Naive B cell (primary cell): ENCODE measurements around the gene GMDS. TPM values are rescaled to one million over a fixed set of nuclear protein-coding genes. Genes with fewer than 3 reads are reported as not detected.
A peak's percentile ranks its signal among the peaks of the same experiment; 100 is the strongest.

ENCODE experiments used
- ATAC-seq, 2 donors: fragments of 150-1000 bp; cut with Tn5 transposase; 2 replicates each; pipeline ENCODE4 v1.10.0; 2021; ENCODE audit warnings: low read depth in 2 of 2, mild to moderate bottlenecking in 2 of 2, moderate library complexity in 2 of 2
- DNase-seq: peaks from one replicate; pipeline ENCODE4 v3.0.0; 2022
- H3K27ac Mint-ChIP-seq, 6 donors: one replicate each; pipeline ENCODE4 v1.8.0; 2020 to 2022; ENCODE audit warnings: mild to moderate bottlenecking in 6 of 6, mixed read lengths in 6 of 6, moderate library complexity in 5 of 6, inconsistent platforms in 2 of 6
- H3K27me3 Mint-ChIP-seq, 3 donors: one replicate each; pipeline ENCODE4 v1.8.0; 2021 to 2022; ENCODE audit warnings: mixed read lengths in 3 of 3, mild to moderate bottlenecking in 1 of 3
- H3K36me3 Mint-ChIP-seq, 2 donors: one replicate each; pipeline ENCODE4 v1.8.0; 2020 to 2022; ENCODE audit warnings: mixed read lengths in 2 of 2, inconsistent platforms in 1 of 2, mild to moderate bottlenecking in 1 of 2
- H3K4me1 Mint-ChIP-seq, 3 donors: one replicate each; pipeline ENCODE4 v1.8.0; 2020 to 2022; ENCODE audit warnings: mixed read lengths in 3 of 3, inconsistent platforms in 1 of 3, mild to moderate bottlenecking in 1 of 3, moderate library complexity in 1 of 3
- H3K4me3 Mint-ChIP-seq, 8 donors: one replicate each; pipeline ENCODE4 v1.8.0; 2020 to 2022; ENCODE audit warnings: mild to moderate bottlenecking in 8 of 8, mixed read lengths in 8 of 8, moderate library complexity in 8 of 8, inconsistent platforms in 2 of 8
- H3K9me3 Mint-ChIP-seq, 7 donors: one replicate each; pipeline ENCODE4 v1.8.0; 2020 to 2022; ENCODE audit warnings: mixed read lengths in 7 of 7, mild to moderate bottlenecking in 5 of 7, inconsistent platforms in 2 of 7, moderate library complexity in 1 of 7
- polyA plus RNA-seq, 6 donors: library from polyadenylated mRNA; unstranded; fragments of 300-500 nt; fragmentation: Illumina TruSeq; gene quantifications; one replicate each; pipeline ENCODE4 v1.2.3, GENCODE V29; 2021; ENCODE audit warnings: low read depth in 6 of 6

The GMDS gene
- polyA plus RNA-seq, 6 donors from 2014 or later = 12.7 to 23.3 (median 14.7) TPM

DNA sequence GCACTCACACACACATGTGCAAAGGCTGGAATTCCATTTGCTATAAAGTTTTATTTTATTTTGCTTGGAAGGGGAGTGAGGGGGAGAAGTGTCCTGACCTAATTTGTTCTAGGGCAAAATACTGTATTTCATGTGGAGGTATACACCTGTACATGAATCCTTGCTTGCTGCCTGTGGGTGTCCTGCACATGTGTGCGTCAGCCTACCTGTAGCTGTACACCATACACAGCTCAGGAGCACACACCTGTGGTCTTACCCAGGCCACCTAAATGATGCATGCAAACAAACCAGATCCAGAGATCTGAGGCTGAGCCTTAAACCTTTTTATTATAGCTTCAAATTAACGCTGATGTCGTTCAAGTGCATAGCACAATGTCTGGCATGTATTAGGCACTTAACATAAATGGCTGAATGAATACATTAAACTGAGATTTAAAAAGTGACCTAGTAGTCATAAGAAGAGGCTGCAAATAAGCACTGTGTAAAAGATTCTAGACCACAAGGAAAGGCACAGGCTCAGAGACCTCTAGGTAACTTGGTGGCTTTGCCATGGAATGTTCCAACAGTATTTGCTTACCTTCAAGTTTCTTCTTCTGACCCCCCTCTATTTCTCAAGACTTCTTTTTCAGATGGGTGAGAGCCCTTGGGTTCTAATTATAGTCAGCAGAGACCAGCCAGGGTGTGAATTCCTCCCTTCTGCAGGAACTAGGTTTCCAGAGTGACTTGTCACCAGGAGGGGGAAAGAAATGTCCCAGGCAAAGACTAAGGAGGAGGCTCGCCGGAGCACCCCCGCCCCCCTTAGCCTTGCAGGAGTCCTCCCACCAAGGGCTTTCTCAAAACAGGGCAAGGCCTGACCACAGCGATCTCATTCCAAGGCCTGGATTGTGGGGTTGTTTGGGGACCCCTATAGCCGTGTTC lies 622.3 kb downstream of the GMDS start:
- Mint-ChIP-seq H3K4me1 (peaks cover 18 to 23% (median 23%) of the 10 kb centered on the region in 3 donors), H3K27me3 (peaks cover 55 to 78% (median 71%) of the 10 kb centered on the region in 3 donors), H3K36me3 (peaks cover 5 to 16% of the 10 kb centered on the region in 2 donors)

DNA sequence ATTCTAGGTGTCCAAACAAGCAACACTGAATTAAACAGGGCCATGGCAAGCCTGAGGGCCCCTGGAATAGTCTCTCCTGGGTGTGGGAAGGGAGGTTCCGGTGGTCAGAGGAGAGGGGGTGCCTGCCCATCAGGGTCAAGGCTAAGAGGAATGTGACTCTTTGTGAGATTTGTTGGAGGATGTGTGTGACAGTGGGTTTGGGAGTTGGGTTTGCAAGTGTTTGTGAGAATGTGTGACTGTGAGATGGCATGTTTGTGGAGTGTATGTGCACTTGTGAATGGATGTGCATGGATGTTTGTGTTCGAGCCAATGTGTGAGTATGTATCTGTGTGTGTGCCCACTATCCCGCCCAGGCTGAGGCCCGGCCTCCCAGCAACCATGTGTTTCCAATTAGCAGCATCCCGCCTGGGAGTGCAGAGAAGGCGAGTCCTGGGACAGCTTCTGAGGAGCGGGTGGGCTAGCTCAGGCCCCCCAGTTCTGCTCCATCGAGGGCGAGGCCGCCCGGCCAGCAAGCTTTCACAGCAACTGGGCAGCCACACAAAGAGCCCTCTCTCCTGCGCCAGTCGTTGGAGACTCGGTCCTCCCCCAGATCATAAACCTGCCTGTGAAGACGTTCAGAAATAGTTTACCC lies 623.1 kb downstream of the GMDS start:
- ATAC-seq (no peak), DNase-seq (no peak)
- peaks cover 0 to 3% (median 0%) of the 10 kb centered on the region in 7 donors for H3K9me3 Mint-ChIP-seq
- H3K27ac Mint-ChIP-seq = no peak overlapping the region
- H3K4me1 Mint-ChIP-seq = peaks cover 18 to 23% (median 23%) of the 10 kb centered on the region in 3 donors
- peaks cover 5 to 18% of the 10 kb centered on the region in 2 donors for H3K36me3 Mint-ChIP-seq
- H3K4me3 Mint-ChIP-seq = peak overlapping the region in 1 of 8 donors; percentile 64
- peaks cover 55 to 79% (median 73%) of the 10 kb centered on the region in 3 donors for H3K27me3 Mint-ChIP-seq

More for the DNA sequence above, 622.3 kb downstream of the GMDS start:
- Mint-ChIP-seq H3K27ac (no peak overlapping the region), H3K9me3 (peaks cover 0 to 3% (median 0%) of the 10 kb centered on the region in 7 donors), H3K4me3 (peak overlapping the region in 7 of 8 donors; percentile 25 to 77 (median 54))
- no peak for DNase-seq
- ATAC-seq = no peak

DNA sequence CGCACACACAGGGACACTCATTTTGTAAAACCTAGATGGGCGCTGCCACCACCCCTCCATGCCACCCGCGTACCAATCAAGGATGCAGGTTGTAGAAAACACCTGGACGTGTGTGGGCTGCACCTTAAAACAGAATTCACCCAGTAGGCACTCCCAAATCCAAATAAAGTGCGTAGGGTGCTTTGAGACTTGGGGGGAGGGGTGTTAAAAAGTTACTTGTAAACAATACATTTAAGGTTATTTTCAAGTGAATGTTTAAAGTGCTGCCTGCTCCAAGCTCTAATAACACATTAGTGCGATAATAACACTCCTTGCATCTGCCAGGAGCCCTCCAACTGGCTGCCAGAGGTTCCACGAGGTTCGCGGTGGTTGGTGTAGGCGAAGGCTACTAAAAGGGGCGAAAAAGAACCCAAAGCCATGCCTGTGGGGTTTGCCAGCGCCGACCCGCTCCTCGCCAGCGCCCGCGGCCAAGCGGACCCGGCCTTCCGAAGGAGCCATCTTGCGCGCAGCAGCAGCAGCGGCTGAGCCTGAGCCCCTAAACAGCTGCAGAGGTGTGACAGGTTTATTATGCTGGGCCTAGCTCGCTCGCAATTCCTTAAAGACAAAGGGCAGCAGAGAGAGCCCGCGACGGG lies 624.2 kb downstream of the GMDS start:
- Mint-ChIP-seq H3K9me3 (peaks cover 0 to 5% (median 0%) of the 10 kb centered on the region in 7 donors), H3K4me3 (peak overlapping the region in 4 of 8 donors; percentile 6 to 78 (median 30)), H3K36me3 (peaks cover 5 to 18% of the 10 kb centered on the region in 2 donors), H3K27me3 (peaks cover 53 to 80% (median 72%) of the 10 kb centered on the region in 3 donors), H3K4me1 (peaks cover 15 to 18% (median 18%) of the 10 kb centered on the region in 3 donors), H3K27ac (no peak overlapping the region)
- ATAC-seq (no peak), DNase-seq (no peak)

DNA sequence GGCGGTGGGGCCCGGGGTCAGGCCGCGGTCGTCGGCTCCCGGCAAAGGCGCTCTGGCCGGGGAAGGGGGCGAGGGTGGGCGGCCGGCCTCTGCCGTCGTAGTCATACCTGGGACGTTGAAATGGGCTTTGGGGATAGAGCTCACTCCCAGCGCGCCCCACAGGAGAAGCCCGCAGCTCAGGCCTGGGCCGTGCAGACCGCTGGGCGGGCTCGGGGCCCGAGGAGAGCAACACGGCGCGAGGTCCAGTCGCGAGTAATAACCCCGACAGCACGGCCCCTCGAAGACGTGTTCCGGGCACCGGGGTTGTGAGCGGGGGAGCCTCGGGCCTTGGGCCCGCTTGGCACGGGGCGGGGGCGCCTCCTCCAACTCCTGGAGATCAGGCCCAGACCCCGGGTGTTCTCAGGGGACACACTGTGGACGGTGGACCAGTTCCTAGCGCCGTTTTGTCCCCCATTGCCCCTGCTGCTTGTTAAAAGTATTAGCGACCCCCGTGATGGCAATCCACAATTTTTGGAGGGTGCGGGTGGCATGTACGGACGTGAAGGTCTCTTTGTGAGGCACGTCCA lies 624.8 kb downstream of the GMDS start:
- H3K4me1 Mint-ChIP-seq = peaks cover 12 to 14% (median 12%) of the 10 kb centered on the region in 3 donors
- H3K27ac Mint-ChIP-seq = no peak overlapping the region
- H3K36me3 Mint-ChIP-seq = peaks cover 5 to 18% of the 10 kb centered on the region in 2 donors
- DNase-seq = no peak
- peak overlapping the region in 5 of 8 donors; percentile 6 to 78 (median 30) for H3K4me3 Mint-ChIP-seq
- peaks cover 47 to 80% (median 72%) of the 10 kb centered on the region in 3 donors for H3K27me3 Mint-ChIP-seq
- ATAC-seq = no peak
- peaks cover 0 to 5% (median 0%) of the 10 kb centered on the region in 7 donors for H3K9me3 Mint-ChIP-seq

DNA sequence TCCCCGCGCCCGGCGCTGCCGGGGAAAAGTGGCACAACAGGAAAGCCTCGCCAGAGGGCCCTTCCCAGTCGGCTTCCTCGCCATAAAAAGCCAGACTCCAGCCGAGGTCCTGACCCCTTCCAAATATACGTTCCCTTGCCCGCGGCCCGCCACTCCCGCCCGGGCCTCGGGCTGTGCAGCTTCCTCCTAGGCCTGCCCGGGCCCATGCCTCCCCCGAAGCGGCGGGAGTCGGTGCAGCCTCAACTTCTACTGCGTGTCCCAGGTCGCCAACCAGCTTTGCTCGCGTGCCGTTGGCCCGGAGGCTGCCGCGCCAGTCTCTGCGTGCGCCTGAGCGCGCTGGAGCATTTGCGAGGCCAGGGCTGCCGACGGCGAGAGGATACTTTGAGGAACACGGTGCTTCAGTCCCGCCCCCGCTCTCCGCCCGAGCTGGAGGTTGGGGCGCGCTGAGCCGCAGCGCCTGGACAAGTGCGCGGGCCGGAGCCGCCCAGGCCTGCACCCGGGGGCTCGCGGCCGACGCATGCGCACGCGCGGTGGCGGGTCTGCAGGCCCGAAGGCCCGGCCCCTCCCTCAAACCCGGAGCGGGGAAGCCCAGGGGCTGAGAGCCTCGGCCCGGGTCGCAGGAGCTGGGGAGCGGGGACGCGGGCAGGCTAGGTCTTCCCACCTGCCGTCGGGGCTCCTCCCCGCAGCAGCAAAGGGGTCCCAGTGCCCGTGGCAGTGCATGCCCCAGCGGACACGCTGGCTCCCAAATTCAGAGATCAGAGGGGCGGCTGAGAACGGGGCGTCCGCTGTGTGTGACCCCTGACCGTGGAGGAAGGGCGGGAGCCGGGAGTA lies 625.5 kb downstream of the GMDS start:
- peaks cover 5 to 18% of the 10 kb centered on the region in 2 donors for H3K36me3 Mint-ChIP-seq
- peaks cover 0 to 5% (median 0%) of the 10 kb centered on the region in 7 donors for H3K9me3 Mint-ChIP-seq
- H3K4me3 Mint-ChIP-seq = peak overlapping the region in 6 of 8 donors; percentile 29 to 71 (median 52)
- no peak overlapping the region for H3K27ac Mint-ChIP-seq
- H3K4me1 Mint-ChIP-seq = peaks cover 5 to 7% (median 5%) of the 10 kb centered on the region in 3 donors
- DNase-seq (no peak), ATAC-seq (peak; percentile 55 to 57)
- peaks cover 40 to 78% (median 68%) of the 10 kb centered on the region in 3 donors for H3K27me3 Mint-ChIP-seq

DNA sequence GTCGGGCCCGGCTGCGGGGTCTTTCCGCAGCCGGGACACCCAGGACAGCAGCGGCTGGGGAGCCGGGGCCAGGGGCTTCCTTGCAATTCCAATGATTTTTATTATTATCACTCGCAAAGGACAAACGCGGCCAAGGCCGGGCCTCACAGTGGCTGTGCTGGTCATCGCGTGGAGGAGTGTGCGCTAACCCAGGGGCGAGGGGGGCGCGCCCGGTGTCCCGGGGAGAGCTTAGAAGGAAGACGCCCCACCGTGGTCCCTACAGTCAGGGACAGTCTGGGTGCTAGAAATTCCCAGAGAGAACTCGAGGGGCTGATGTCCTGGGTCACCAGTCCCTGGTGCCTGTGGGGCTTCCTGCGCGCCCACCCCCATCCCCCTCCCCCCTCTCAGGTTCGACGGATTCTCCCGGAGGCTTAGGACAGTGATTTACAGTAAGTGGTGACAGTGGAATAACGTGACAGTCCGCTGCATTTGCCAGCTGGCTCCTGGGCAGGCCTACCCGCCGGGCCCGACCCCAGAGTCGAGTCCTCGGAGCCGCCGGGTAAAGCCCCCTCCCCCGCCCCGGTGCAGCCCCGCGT lies 626.2 kb downstream of the GMDS start:
- no peak for ATAC-seq
- H3K9me3 Mint-ChIP-seq = peaks cover 0 to 5% (median 0%) of the 10 kb centered on the region in 7 donors
- H3K27me3 Mint-ChIP-seq = peaks cover 37 to 71% (median 67%) of the 10 kb centered on the region in 3 donors
- peaks cover 5 to 18% of the 10 kb centered on the region in 2 donors for H3K36me3 Mint-ChIP-seq
- no peak for DNase-seq
- no peak overlapping the region for H3K27ac Mint-ChIP-seq
- H3K4me3 Mint-ChIP-seq = peak overlapping the region in 4 of 8 donors; percentile 25 to 53 (median 44)
- H3K4me1 Mint-ChIP-seq = peaks cover 4 to 6% (median 5%) of the 10 kb centered on the region in 3 donors

DNA sequence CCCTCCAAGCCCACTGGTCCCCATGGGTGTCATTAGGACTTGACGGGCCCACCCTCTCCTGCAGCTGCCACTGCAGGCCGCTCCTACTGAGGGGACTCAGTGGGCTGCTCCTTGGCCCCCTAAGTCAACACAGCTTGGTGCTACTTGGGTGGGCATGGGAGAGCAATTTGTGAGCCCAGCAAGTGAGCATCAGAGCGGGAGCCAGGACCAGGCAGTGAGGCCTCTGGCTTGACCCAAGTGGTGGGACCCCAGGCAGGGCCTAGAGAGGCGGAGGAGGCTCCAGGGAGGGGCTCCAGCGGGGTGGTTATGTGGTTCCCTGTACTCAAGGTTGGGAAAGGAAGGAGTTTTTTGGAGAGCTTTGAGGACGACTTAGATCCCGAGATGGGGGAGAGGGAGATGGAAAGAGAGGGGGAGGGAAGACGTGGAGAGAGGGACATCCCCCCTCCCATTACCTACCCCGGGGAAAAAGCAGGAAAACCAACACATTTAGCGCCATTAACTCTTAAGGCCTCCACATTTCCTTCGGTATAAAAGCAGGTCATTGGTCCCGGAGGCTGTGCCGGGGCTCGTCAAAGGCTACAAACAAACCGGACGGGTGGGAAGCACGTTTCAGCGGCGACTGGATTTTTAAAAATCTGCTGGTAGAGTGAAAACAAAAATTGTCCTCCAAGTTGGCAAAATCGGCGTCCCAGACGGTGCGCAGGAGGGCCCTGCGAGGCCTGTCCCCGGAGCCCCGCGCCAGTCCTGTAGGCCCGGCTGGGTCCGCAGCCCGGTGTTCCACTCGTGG lies 626.9 kb downstream of the GMDS start:
- peak overlapping the region in 1 of 6 donors; percentile 47 for H3K27ac Mint-ChIP-seq
- DNase-seq = no peak
- H3K27me3 Mint-ChIP-seq = peaks cover 37 to 67% (median 66%) of the 10 kb centered on the region in 3 donors
- no peak for ATAC-seq
- peaks cover 5 to 18% of the 10 kb centered on the region in 2 donors for H3K36me3 Mint-ChIP-seq
- H3K9me3 Mint-ChIP-seq = peaks cover 0 to 3% (median 0%) of the 10 kb centered on the region in 7 donors
- peaks cover 3 to 6% (median 4%) of the 10 kb centered on the region in 3 donors for H3K4me1 Mint-ChIP-seq
- peak overlapping the region in 5 of 8 donors; percentile 13 to 63 (median 38) for H3K4me3 Mint-ChIP-seq

DNA sequence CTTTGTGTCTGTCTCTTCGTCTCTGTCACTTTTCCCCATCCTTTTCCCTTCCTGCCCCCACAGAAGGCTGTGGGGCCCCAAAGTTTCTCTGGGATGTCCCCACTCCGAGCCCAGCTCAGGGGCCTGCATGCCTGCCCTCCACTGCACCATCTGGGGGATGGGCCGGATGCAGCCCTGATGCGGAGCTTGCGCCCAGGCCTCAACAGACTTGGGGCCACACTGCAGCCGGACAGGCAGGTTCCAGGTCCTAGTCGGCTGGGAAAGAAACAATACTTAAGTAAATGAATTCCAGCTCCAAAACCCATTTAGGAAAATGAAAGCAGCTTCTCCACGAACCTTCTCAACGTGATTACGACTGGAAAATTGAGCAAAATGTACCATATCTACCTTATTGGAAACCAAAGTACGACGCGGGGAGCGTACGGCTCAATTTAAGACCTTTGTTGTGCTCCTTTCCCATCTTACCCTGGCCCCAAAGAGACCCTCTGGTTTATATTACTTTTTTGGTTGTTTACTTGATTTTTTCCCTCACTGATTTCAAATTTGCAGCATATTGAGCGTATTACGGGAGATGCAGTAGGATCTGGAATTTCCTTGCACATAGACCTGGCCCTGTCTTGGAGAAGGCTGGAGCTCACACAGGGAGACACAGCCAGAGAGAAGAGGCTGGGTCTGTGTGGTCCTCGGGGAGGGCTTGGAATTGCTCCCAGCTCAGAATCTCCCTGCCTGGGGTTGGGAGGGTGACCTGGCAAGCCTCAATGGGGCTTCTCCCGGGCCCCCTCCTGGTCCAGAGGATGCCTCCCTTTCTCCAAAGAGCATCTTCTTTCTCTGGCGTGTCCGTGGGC lies 627.7 kb downstream of the GMDS start:
- DNase-seq (no peak), ATAC-seq (no peak)
- peaks cover 5 to 17% of the 10 kb centered on the region in 2 donors for H3K36me3 Mint-ChIP-seq
- H3K4me1 Mint-ChIP-seq = peaks cover 2 to 6% (median 4%) of the 10 kb centered on the region in 3 donors
- peaks cover 0 to 9% (median 1%) of the 10 kb centered on the region in 7 donors for H3K9me3 Mint-ChIP-seq
- peak overlapping the region in 2 of 8 donors; percentile 33 to 39 for H3K4me3 Mint-ChIP-seq
- H3K27me3 Mint-ChIP-seq = peaks cover 34 to 64% (median 61%) of the 10 kb centered on the region in 3 donors
- H3K27ac Mint-ChIP-seq = peak overlapping the region in 1 of 6 donors; percentile 47

DNA sequence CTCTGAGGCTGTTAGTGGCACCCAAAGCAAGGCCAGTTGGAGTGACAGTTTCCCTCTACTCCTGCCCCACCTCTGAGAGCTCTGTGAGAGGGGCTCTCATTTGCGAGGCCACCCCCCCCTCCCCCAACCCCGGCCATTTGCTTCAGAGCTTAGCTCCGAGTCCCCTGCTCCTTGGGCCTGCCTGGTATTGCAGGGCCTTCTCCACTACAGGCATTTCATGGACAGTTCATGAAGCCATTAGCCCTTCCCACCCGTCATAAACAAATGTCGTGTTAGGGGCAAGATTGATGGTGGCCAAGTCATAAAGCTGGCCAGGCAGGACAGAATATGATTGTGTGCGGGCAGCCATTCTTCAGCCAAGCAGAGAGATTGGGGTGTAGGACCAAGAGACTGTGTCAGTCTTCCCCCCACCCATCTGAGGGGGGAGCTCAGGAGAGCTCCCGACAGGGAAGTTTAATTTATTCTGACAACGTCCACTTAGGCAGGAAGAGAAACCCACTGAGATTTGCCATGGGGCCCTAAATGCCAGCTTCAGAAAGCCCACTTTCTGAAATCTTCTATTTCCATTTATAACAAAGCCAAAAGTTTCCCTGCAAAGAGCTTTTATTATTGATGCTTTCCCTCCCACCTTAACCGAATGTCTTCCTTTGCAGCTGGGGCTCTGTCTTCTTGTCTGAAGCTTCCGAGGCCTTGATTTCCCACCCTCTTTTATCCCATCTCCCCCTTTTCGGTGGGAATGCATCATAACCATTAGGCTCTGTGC lies 628.5 kb downstream of the GMDS start:
- peaks cover 5 to 9% of the 10 kb centered on the region in 2 donors for H3K36me3 Mint-ChIP-seq
- DNase-seq = no peak
- peaks cover 32 to 64% (median 59%) of the 10 kb centered on the region in 3 donors for H3K27me3 Mint-ChIP-seq
- peak overlapping the region in 1 of 8 donors; percentile 64 for H3K4me3 Mint-ChIP-seq
- no peak overlapping the region for H3K27ac Mint-ChIP-seq
- peaks cover 8 to 12% (median 11%) of the 10 kb centered on the region in 3 donors for H3K4me1 Mint-ChIP-seq
- H3K9me3 Mint-ChIP-seq = peaks cover 0 to 14% (median 2%) of the 10 kb centered on the region in 7 donors
- ATAC-seq = no peak
